SK-N-MC (cell line): Measurements from ENCODE around the gene SRSF8.
"Not testable (repeated sequence)": the region's sequence is repeated elsewhere in the genome, so short reads cannot be mapped to it uniquely, and the experiment has no call there.

Source experiments
- DNase-seq: peaks from one replicate; pipeline ENCODE4 v3.0.0-alpha.2; 2011; ENCODE audit warnings: low read depth, low spot score
- H3K27ac ChIP-seq: fragments of 200-600 bp; sonication (generic); 2 replicates; pipeline ENCODE4 v1.5.1; 2016; ENCODE audit warnings: mixed run types
- H3K36me3 ChIP-seq: fragments of 200-600 bp; sonication (generic); 2 replicates; pipeline ENCODE4 v1.6.1; 2017; ENCODE audit warnings: antibody characterized with exemption, low read length, mixed read lengths; ENCODE audit not compliant: insufficient read depth
- H3K4me3 ChIP-seq: fragments of 200-600 bp; sonication (generic); 2 replicates; pipeline ENCODE4 v1.5.1; 2016
- H3K9ac ChIP-seq: fragments of 200-600 bp; sonication (generic); 2 replicates; pipeline ENCODE4 v1.8.0; 2017; ENCODE audit warnings: mixed run types, mixed read lengths; ENCODE audit not compliant: insufficient read length
- H3K9me3 ChIP-seq: fragments of 200-600 bp; sonication (generic); 2 replicates; pipeline ENCODE4 v1.6.1; 2017; ENCODE audit warnings: low read depth, mild to moderate bottlenecking, antibody characterized with exemption, low read length, moderate library complexity, mixed read lengths
- EZH2 ChIP-seq: fragments of 200-600 bp; sonication (generic); IDR thresholded peaks from one replicate; pipeline ENCODE4 v1.6.1; 2017; ENCODE audit warnings: antibody characterized with exemption
- FOXP2 ChIP-seq: optimal IDR thresholded peaks from 2 replicates; pipeline ENCODE3; 2011; ENCODE audit warnings: mild to moderate bottlenecking, moderate library complexity; ENCODE audit not compliant: insufficient read depth; ENCODE audit errors: extremely low read length, control extremely low read depth
- POLR2AphosphoS5 ChIP-seq: IDR thresholded peaks from 2 replicates; pipeline ENCODE4 v1.6.1; 2012; ENCODE audit warnings: mild to moderate bottlenecking, low read depth, low read length, borderline replicate concordance

The SRSF8 gene

GRCh38 chr11:95108159-95108611 is 41.5 kb downstream of the SRSF8 start:
- TF ChIP-seq POLR2AphosphoS5 (no peak), EZH2 (no peak), FOXP2 (no peak)
- no peak overlapping the region for H3K4me3 ChIP-seq
- H3K27ac ChIP-seq = no peak overlapping the region
- no peak for DNase-seq
- H3K9me3 ChIP-seq = no peaks in the 10 kb centered on the region
- H3K9ac ChIP-seq = no peak overlapping the region
- no peaks in the 10 kb centered on the region for H3K36me3 ChIP-seq

- Histone ChIP-seq H3K27ac (no peak overlapping the region), H3K9ac (no peak overlapping the region), H3K9me3 (no peaks in the 10 kb centered on the region), H3K36me3 (no peaks in the 10 kb centered on the region), H3K4me3 (no peak overlapping the region)
- TF ChIP-seq POLR2AphosphoS5 = no peak
- TF ChIP-seq EZH2 = no peak
- TF ChIP-seq FOXP2 = no peak
- no peak for DNase-seq
Measured at GRCh38 chr11:95108671-95109551, 42.2 kb downstream of the SRSF8 start.

- H3K27ac ChIP-seq, DNase-seq, H3K4me3 ChIP-seq, H3K9me3 ChIP-seq, H3K9ac ChIP-seq, H3K36me3 ChIP-seq: not testable (repeated sequence)
Measured at GRCh38 chr11:95111471-95111870, 44.8 kb downstream of the SRSF8 start.

- Histone ChIP-seq H3K36me3 (no peaks in the 10 kb centered on the region), H3K27ac (no peak overlapping the region), H3K4me3 (no peak overlapping the region), H3K9me3 (no peaks in the 10 kb centered on the region), H3K9ac (no peak overlapping the region)
- no peak for TF ChIP-seq POLR2AphosphoS5
- no peak for TF ChIP-seq FOXP2
- TF ChIP-seq EZH2 = no peak
- DNase-seq = no peak
Measured at GRCh38 chr11:95111923-95112540, 45.3 kb downstream of the SRSF8 start.

DNA sequence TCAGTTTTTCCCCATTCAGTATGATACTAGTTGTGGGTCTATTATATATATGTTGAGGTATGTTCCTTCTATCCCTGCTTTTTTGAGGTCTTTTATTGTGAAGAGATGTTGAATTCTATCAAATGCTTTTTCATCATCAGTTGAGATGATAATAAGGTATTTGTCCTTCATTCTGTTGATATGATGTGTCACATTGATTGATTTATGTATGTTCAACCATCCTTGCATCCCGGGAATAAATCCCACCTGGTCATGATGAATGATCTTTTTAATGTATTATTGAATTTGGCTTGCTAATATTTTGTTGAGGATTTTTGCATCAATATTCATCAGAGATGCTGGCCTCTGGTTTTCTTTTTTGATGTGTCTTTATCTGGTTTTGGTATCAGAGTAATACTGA is 48.9 kb downstream of the SRSF8 start:
- no peak overlapping the region for H3K4me3 ChIP-seq
- H3K9ac ChIP-seq = no peak overlapping the region
- no peak overlapping the region for H3K27ac ChIP-seq
- no peaks in the 10 kb centered on the region for H3K36me3 ChIP-seq
- DNase-seq = no peak
- TF ChIP-seq EZH2 = no peak
- TF ChIP-seq POLR2AphosphoS5 = no peak
- no peak for TF ChIP-seq FOXP2
- H3K9me3 ChIP-seq = no peaks in the 10 kb centered on the region

DNA sequence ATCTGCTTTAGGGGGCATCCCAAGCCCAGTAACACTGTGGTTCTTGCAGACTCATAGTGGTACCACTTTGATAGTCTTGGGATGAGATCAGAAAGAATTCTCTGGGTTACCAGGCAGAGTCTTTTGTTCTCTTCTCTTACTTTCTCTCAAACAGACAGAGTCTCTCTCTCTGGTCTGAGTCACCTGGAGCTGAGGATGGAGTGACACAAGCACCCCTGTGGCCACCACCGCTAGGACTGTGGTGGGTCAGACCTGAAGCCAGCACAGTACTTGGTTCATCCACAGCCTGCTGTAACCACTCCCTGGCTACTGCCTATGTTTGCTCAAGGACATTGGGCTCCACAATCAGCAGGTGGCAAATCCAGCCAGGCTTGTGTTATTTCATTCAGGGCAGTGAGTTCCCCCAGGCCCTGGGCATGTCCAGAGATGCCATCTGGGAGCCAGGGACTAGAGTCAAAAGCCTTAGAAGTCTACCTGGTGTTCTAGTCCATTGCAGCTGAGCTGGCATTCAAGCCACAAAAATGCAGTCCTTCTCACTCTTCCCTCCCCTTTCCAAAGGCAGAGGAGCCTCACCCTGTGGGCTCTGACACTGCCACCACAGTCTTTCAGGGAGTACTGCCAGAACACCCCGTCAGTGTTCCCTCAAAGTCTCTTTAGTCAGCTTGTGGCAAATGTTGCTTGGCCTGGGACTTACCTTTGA is 52.8 kb downstream of the SRSF8 start:
- H3K36me3 ChIP-seq = no peaks in the 10 kb centered on the region
- no peak overlapping the region for H3K4me3 ChIP-seq
- TF ChIP-seq FOXP2 = no peak
- no peak for TF ChIP-seq POLR2AphosphoS5
- TF ChIP-seq EZH2 = no peak
- no peaks in the 10 kb centered on the region for H3K9me3 ChIP-seq
- H3K27ac ChIP-seq = no peak overlapping the region
- DNase-seq = no peak
- H3K9ac ChIP-seq = no peak overlapping the region
